NOMO-1 (cell line): Measurements from ENCODE around the gene WTIP.
"Not testable (repeated sequence)": the region's sequence is repeated elsewhere in the genome, so short reads cannot be mapped to it uniquely, and the experiment has no call there.

Experiments
- DNase-seq, 2 experiments: peaks; one replicate each; lab custom pipeline; 2025; ENCODE audit not compliant: unreplicated experiment in 2 of 2; lab: John Stamatoyannopoulos, UW

The WTIP gene

DNA sequence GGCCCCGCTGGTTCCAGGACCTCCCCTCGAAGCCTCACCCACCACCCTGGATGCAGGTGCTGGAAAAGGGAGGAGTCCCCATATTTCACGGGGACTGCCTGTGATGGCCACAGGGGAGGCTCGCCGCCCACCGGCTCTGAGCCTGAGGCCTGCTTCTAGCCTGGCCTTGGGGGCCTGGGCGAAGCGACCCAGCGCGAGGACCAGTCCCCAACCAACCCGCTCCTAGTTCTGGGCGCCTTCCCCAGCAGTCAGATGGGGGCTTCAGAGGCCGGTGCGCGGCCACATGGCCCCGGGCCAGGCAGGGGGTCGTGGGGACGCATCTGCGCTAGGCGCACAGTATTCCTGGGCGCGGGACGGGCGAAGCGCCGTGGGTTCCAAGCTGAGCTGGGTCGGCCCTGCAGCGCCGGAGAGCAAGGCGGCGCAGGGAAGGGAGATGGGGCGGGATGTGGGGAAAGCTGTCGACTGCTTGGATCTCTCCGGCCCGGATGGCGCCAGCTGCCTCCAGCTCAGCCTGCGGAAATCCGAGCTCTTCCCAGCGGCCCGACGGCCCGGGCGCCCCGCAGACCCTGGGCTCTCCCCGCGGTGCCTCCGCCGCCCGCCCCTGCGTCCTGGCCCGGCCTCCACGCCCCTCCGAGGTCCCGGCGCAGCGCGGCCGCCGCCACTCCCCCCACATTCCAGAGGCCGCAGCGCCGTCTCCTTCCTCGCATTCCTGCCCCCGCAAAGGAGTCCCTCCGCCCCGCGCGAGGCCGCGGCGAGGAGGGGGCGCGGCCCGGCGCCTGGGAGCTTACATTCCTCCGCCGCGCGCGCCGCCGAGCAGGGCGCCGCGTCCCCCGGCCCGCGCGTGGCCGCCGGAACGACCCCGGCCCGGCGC lies at the start of gene WTIP:
WTIP (plus strand) TSS at position 788 of the 871 bp plus-strand sequence. CDS start 217 bp downstream, outside the sequence.
- no peak for DNase-seq

DNA sequence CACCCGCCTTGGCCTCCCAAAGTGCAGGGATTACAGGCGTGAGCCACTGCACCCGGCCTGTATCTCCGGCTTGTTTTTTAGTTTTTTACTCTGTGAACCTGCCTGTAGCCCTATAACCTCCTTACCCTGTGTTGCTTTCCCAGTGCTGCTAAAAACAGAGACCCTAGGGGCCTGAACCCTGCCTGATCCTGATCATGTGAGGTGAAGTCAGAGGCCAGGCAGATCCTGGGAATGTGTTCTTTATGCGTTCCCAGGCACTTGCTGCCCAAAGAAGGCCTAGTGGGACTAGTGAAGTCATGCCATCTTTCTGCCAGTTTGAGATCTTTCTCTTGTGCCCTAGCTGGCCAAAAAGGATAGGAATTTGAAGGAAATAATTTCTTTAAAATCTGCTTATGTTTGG lies 48.8 kb upstream of the WTIP start:
- no peak for DNase-seq

DNA sequence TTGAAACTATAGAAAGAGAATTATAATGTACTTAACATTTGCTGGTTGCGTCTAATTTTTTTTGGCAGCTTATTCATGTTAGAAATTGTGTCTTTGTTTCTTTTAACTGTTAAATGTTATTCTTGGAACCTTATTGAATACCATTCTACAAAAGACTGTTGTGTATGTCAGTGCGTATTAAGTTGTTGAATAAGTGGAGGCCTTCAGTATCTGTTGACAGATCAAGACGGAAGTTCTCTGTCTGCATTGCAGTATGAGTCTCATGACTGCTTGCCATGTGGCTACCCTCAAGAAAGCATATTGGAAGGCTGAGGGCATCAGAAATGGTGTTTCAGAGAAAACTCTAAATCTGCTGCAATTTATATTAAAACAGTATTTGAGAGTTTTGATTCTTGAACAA lies 44.8 kb upstream of the WTIP start:
- no peak for DNase-seq

DNA sequence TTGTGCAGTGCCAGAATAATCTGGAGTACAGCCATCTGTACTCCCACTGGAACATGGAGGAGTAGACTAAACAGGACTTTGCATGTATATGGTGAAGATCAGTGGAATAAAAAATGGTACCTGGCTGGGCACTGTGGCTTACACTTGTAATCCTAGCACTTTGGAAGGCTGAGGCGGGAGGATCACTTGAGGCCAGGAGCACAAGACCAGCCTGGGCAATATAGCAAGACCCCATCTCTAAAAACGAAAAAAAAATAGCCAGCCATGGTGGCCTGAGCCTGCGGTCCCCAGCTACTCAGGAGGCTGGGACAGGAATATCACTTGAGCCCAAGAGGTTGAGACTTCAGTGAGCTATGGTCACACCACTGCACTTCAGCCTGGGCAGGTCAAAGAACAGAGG lies 33.4 kb upstream of the WTIP start:
- DNase-seq, result no peak

- no peak for DNase-seq
These were observed 28.8 kb upstream of the WTIP start for GRCh38 chr19:34452723-34453122.

- DNase-seq, result no peak
These were observed 27.5 kb upstream of the WTIP start for GRCh38 chr19:34454091-34454490.

GRCh38 chr19:34454685-34455084 lies 26.9 kb upstream of the WTIP start:
- DNase-seq, result no peak

DNA sequence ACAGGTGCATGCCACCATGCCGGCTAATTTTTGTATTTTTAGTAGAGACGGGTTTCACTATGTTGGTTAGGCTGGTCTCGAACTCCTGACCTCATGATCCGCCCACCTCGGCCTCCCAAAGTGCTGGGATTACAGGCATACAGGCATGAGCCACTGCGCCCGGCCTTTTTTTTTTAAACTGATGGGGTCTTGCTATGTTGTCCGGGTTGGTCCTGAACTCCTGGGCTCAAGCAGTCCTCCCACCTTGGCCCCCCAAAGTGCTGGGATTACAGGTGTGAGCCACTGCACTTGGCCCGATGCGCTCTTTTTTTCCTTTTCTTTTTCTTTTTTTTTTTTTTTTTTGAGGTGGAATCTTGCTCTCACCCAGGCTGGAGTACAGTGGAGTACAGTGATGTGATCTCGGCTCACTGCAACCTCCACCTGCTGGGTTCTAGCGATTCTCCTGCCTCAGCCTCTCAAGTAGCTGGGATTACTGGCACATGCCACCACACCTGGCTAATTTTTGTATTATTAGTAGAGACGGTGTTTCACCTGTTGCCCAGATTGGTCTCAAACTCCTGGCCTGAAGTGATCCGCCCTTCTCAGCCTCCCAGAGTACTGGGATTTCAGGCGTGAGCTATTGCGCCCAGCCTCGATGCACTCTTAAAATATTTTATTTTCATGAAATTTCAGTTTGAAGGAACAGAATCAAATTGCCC lies 25.6 kb upstream of the WTIP start:
- DNase-seq, result not testable (repeated sequence)

DNA sequence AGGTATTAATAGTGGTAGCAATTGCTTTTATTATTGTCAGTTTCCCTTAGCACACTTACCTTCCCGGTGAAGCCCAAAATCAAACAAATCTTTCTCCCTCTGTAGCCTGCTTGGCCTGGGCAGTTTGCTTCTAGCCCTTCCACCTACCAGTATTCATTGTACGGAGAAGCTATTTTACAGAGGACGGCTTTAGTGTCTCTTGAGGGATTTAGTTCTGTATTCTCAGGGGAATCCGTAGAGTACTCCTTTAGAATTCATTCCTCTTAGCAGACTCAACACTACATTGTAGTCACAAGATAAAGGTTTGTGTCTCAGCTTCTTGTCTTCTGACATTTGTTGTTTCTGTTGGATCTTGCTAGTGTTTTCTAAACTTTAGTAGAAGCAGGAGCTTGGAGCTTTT lies 24.1 kb upstream of the WTIP start:
- no peak for DNase-seq

DNA sequence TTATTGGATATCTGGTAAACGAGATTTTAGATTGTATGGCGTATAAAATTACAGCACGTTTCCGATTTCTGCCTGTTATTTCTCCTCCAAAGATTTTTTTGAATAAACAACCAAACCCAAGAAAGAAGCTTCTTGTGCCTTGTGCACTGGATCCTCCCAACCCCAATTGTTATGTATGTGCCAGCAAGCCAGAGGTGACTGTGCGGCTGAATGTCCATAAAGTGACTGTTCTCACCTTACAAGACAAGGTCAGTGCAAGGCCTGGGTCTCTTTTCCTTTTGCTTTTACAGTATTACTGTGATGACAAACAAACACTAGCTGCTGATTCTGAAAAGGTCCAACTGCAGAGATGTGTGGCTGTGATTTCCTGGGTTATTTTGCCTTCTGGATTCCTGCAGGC lies 22.9 kb upstream of the WTIP start:
- DNase-seq, result no peak

DNA sequence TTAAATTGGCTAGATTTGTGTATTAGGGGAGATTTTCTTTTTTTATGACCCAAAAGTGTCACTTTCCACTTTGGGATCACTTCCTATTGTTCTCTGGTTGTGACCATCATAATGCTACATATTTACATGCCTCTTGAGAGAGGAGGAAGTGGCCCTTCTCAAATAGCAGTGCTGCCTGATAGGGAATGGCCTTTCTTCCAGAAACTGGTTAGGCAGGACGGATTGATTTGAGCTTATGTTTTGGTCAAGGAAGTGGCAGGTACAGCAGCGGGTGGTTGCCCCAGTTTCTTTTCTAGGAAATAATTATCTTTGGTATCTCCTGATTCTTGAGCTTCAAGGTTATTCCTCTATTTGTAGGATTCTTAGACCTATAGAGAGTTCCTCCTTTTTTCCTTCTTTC lies 21.9 kb upstream of the WTIP start:
- DNase-seq, result no peak

DNA sequence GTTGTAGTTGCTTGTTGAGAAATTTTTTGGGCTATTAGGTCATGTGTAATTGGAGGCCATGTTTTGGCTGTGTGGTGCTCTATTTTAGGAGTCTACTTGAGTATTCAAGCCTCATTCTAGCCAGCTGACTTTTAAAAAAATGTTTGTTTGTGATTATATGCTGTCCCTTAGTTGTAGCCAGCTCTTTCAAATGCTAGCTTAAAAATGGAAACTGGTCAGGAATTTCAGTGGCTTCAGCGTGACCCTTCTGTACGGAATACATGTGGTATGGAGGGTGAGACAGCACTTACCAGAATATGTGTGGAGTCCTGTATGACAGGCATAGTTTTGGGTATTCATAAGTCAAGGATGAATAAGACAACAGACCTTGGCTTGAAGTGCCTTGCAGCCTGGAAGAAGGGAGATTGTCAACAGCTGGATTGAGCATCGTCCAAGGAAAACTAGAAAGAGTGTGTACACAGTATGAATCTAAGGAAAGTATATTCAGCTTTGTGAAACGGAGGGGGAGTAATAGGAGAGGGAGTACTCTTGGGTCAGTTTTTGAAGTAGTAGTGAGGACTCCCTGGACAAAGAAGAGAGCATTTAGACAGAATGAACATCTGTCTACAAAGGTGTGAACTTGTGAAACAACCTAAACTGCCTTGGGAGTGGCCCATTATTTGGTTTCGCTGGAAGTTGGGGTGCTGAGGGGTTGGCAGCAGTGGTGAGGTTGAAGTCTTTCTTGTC lies 20.0 kb upstream of the WTIP start:
- no peak for DNase-seq

DNA sequence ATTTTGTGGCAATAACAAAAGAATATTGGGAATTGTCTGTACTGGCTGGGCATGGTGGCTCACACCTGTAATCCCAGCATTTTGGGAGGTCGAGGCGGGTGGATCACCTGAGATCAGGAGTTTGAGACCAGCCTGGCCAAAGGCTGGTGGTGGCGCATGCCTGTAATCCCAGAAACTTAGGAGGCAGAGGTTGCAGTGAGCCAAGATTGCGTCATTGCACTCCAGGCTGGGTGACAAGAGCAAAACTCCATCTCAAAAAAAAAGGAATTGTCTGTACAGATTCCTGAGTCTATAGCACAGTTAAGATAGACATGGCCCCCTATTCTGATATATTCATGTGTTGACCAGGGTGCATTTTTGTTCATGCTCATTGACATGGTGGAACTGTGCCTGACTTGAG lies 16.8 kb upstream of the WTIP start:
- not testable (repeated sequence) for DNase-seq

DNA sequence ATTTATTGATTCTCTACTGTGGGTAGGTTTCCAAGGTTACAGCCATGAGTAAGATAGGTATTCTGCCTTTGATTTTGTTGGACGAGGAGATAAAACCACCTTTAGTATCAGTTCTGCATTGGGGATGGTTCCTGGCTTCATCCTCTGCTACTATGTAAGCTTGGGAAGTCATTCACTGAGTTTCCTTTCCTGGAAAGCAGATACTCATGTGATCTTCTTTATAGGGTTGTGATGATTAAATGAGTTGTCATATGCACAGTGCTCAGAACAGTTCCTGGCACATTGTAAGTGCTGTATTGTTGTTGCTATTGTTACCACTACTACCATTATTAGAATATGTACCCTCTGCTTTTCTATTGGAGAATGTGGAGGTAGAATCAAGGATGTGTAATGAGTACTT lies 13.1 kb upstream of the WTIP start:
- DNase-seq, result no peak

GRCh38 chr19:34469026-34469425 lies 12.5 kb upstream of the WTIP start:
- DNase-seq, result not testable (repeated sequence)

DNA sequence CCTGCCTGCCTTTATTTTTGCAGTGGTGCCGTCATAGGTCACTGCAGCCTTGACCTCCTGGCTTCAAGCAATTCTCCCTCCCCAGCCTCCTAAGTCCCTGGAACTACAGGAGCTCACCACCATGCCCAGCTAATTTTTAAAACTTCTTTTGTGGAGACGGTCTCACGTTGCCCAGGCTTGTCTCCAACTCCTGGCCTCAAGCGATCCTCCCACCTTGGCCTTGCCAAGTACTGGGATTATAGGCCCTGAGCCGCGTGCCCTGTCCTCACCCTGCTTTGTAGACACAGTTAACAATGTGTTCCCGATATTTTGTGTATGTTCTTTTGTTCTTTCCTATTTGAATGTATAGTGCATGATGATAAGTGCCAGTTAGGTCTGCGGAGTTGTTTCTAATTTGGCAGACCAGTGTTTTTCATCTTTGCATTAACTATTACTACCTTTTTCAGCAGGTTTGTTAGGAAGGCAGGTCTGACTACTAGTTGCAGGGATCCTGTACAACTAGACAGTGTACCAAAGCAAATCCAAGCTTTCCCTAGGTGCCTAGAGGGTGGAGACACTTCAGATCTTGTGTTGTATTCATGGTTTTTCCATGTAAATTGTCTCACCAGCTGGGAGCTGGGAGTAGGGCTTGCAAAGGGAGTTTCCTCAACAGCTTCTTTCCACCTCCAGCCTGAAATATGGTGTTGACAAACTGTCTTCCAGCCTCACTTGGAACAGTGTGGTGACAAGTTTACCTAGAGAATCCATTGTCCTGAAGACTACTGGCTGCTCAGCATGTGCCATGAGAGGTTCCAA lies 9.5 kb upstream of the WTIP start:
- DNase-seq, result no peak

- no peak for DNase-seq
These were observed 7.1 kb upstream of the WTIP start for GRCh38 chr19:34474233-34474989.

GRCh38 chr19:34475026-34475974 lies 6.3 kb upstream of the WTIP start:
- peak; percentile 86 to 90 for DNase-seq
